Measurements from ENCODE around the gene ICAM1. TPM values are rescaled to one million over a fixed set of nuclear protein-coding genes. Genes with fewer than 3 reads are reported as not detected.
A peak's percentile ranks its signal among the peaks of the same experiment; 100 is the strongest.

ICAM1 gene
- total RNA-seq, 6 experiments from 2014 or later: 4.6 to 186 (median 38.5) TPM

GRCh38 chr19:10305139-10305806 lies 34.4 kb downstream of the ICAM1 start:
- TF ChIP-seq CTCF (IDR thresholded peaks at IDR 0.05) (no peak), POLR2A (IDR thresholded peaks at IDR 0.05) (no peak)
- ATAC-seq (peak; percentile 38 to 62 (median 52)), DNase-seq (peak in 1 of 3 donors; percentile 49)
- WGBS (ENCODE audit: insufficient coverage, low coverage, low lambda C conversion rate, missing lambda C conversion rate): 67% methylated on average over 5 of the region's 17 CpGs
- H3K9me3 ChIP-seq: no peaks in the 10 kb centered on the region
- peaks cover 0 to 5% (median 0%) of the 10 kb centered on the region in 4 donors for H3K36me3 ChIP-seq
- no peaks in the 10 kb centered on the region for H3K27me3 ChIP-seq
- no peak overlapping the region for H3K27ac ChIP-seq
- no peaks in the 10 kb centered on the region for H3K4me1 ChIP-seq
- H3K4me3 ChIP-seq: no peak overlapping the region
- intact Hi-C loops (cut with DNase I): no loop called here

GRCh38 chr19:10306327-10306726 lies 35.4 kb downstream of the ICAM1 start:
- H3K4me1 ChIP-seq: no peaks in the 10 kb centered on the region
- H3K36me3 ChIP-seq: peaks cover 0 to 5% (median 0%) of the 10 kb centered on the region in 4 donors
- H3K27me3 ChIP-seq: no peaks in the 10 kb centered on the region
- no peak overlapping the region for H3K27ac ChIP-seq
- ATAC-seq: no peak
- H3K9me3 ChIP-seq: no peaks in the 10 kb centered on the region
- TF ChIP-seq POLR2A (IDR thresholded peaks at IDR 0.05) (no peak), CTCF (IDR thresholded peaks at IDR 0.05) (no peak)
- H3K4me3 ChIP-seq: no peak overlapping the region
- intact Hi-C loops (cut with DNase I): no loop called here
- DNase-seq: no peak
- 78% methylated on average over 5 of the region's 5 CpGs for WGBS (ENCODE audit: insufficient coverage, low coverage, low lambda C conversion rate, missing lambda C conversion rate)

- H3K9me3 ChIP-seq: no peaks in the 10 kb centered on the region
- DNase-seq (no peak), ATAC-seq (no peak)
- 90% methylated on average over 2 of the region's 24 CpGs for WGBS (ENCODE audit: insufficient coverage, low coverage, low lambda C conversion rate, missing lambda C conversion rate)
- intact Hi-C loops (cut with DNase I): no loop called here
- TF ChIP-seq POLR2A (IDR thresholded peaks at IDR 0.05): no peak
- TF ChIP-seq CTCF (IDR thresholded peaks at IDR 0.05): no peak
- H3K27ac ChIP-seq: no peak within 1 kb of the TSS
- H3K4me1 ChIP-seq: no peaks in the 10 kb centered on the region
- H3K4me3 ChIP-seq: no peak within 1 kb of the TSS
- no peaks in the 10 kb centered on the region for H3K27me3 ChIP-seq
- H3K36me3 ChIP-seq: peaks cover 0 to 5% (median 0%) of the 10 kb centered on the region in 4 donors
Measured at GRCh38 chr19:10309423-10309822, 38.5 kb downstream of the ICAM1 start, which contains the start of gene ZGLP1. Gene ZGLP1 (minus strand): TSS chr19:10309815.

- peaks cover 0 to 6% (median 2%) of the 10 kb centered on the region in 4 donors for H3K4me1 ChIP-seq
- intact Hi-C loops (cut with DNase I): no loop called here
- H3K4me3 ChIP-seq: peak within 1 kb of the TSS; percentile 80 to 90 (median 82)
- no peak within 1 kb of the TSS for H3K27ac ChIP-seq
- peak; percentile 91 to 94 (median 93) for DNase-seq
- TF ChIP-seq POLR2A (IDR thresholded peaks at IDR 0.05) (peak; percentile 27), CTCF (IDR thresholded peaks at IDR 0.05) (no peak)
- H3K27me3 ChIP-seq: no peaks in the 10 kb centered on the region
- under 1% methylated on average over 15 of the region's 55 CpGs for WGBS (ENCODE audit: insufficient coverage, low coverage, low lambda C conversion rate, missing lambda C conversion rate)
- peaks cover 0 to 34% (median 12%) of the 10 kb centered on the region in 4 donors for H3K36me3 ChIP-seq
- ATAC-seq: peak; percentile 85 to 93 (median 92)
- H3K9me3 ChIP-seq: no peaks in the 10 kb centered on the region
Measured at GRCh38 chr19:10315335-10316214, 44.7 kb downstream of the ICAM1 start, which contains the start of gene FDX2. Gene FDX2 (minus strand): TSS chr19:10316015. CDS start chr19:10315996, 19 bp downstream.

All from right lobe of liver (tissue), 6 donors.